Stimulated activated CD8-positive, alpha-beta memory T cell treated with anti-CD3 and anti-CD28 coated beads, Interleukin-7, amount 100 ng/mL, for 1 hour (primary cell): ENCODE data around the gene NCOA6.

Experiments
- DNase-seq, 2 donors: peaks; one replicate each; pipeline ENCODE4 v3.0.0-alpha.2; 2020; ENCODE audit warnings: low read depth in 2 of 2

The NCOA6 gene

DNA sequence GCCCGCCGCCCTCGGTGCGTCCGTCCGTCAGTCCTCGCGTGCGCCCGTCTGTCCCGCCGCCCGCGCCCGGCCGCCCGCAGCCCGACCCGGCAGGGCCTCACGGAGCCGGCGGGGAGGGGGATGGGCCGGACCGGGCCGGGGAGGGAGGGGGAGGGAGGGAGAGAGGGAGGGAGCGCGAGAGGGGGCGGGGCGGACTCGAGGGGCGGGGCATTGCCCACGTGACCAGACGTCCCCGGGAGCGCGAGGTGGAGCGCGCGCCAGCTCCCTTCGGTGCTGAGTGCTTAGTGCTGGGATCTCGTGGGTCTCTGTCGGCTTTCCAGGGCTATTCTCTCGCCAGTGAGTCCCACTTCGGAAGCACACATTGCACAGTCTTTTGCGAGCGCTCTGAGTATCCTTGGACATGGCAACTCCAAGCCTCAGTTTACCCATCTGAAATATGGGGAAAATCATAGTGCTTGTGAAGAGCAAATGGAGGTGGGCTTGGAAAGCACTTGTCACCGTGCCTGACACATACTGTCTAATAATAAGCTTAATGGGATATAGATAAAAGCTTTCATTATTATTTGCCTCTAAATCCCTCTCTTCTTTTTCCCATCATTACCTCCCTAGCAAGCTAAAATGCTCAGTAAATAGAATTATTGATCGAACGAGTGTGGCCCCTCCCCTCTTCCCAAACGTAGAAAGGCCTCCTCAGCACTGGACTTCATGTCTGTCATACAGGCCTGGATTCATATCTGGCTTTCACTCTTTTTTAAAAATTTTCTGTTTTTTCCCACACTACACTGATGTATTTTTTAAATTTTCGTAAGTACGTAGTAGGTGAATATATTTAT lies at the start of gene NCOA6:
Gene NCOA6 (minus strand): TSS at position 122 of the 833 bp plus-strand sequence. CDS start 43,296 bp downstream, outside the sequence.
- peak; percentile 75 to 83 for DNase-seq

DNA sequence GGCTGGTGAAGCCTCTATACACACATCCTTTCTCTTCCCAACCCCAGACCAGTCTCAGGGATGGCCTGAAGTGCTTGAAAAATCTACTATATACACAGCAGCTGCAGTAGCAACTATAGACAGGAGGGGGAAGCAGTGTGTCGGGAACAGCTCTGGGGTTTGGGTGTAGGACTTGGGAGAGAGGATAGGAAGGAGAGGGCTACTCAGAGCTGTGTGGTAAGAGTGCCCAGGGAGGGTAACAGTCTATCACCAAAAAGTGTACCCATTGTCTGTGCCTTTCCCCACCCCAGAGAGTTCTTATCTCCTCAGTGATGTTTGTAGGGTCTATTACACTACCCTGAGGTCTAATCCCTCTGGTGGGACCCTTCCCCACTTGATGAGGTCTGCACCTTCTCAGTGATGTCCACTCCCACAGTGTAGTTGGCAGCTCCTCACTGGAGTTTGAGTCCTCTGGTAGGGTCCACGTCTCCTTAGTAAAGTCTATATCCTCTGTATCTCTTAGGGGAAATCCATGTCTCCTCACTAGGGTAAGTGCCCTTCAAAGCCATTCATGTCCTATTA lies 48.7 kb upstream of the NCOA6 start:
- no peak for DNase-seq

DNA sequence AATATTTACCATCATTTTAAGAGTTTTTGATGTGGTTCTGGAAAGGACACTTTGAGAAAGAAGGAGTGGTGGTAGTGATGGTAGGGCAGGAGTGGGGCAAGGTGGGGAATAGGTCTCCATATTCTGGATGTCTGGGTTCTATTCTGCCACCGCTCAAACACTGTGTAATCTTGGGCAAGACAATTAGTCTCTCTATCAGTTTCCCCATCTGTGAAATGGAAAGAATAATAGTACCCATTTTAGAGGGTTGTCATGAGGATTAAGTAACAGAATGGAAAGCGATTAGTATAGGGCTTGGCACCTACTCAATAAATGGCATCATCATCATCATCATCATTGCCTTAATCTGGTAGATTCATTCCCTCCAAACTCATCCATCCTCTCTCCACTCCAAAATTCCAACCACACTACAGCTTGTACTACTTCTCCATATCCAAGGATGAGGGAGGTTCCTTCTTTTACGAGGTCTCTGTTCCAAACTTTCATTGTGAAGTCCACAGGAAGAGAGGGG lies 48.2 kb upstream of the NCOA6 start:
- DNase-seq, result no peak

DNA sequence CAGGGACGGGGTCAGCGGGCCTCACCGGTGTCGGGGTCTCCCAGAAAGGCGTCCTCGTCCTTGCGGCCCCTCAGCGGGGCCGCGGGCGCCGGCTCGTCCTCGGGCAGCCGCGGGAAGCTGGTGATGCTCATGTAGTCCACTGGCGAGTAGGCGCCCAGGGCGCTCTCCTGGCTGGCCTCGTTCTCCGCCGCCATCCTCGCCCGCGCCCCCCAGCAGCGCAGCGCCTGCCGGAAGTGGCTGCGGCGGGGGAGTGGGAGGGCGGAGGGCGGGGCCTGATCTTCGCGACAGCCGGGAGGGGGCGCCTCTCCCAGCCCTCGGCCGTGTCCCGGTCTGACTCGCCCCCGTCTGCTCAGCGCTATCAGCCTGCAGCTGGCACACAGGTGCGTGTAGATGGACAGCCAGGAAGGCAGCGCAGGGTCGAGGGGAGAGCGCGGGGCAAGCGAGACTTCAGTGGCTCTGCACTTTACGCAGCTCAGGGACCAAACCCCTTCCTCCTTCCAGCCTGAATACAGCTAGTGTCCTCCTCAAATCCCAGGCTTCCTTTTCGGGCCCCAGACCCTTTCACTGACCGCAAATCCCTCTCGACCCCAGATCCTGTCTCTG lies 47.3 kb upstream of the NCOA6 start, which contains the start of gene GGT7:
Gene GGT7 (minus strand): TSS at position 235 of the 603 bp plus-strand sequence. CDS start 41 bp downstream, at position 194.
- peak; percentile 75 to 79 for DNase-seq

DNA sequence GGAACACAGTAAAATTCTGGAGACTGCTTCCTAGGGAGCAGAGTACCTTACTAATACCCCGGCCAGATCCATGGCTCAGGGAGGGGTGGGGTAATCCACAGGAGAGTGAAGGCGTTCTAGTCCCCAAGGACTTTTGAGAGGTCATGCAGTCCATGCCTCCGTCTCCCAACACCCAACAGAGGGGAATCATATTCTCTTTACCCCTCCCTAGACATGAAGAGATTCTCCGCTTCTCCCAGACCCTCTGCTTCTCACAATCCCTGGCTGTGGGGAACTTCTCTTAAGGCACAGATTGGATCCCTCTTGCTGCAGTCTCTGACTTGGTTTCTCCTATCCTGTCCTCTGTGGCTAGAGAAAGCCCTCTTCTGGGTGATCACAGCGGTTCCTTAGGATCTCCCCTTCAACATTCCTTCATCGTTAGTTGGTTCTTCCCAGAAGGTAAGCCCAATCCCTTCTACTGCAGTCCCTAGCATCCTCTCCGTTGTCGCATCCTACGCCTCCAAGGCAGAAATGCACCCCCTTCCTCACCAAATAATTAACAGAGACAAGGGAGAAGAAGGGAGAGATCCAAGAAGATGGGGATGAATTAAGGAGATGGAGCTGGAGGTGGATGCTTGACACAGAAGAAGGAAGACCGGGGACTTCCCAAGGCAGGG lies 46.6 kb upstream of the NCOA6 start:
- DNase-seq, result no peak

DNA sequence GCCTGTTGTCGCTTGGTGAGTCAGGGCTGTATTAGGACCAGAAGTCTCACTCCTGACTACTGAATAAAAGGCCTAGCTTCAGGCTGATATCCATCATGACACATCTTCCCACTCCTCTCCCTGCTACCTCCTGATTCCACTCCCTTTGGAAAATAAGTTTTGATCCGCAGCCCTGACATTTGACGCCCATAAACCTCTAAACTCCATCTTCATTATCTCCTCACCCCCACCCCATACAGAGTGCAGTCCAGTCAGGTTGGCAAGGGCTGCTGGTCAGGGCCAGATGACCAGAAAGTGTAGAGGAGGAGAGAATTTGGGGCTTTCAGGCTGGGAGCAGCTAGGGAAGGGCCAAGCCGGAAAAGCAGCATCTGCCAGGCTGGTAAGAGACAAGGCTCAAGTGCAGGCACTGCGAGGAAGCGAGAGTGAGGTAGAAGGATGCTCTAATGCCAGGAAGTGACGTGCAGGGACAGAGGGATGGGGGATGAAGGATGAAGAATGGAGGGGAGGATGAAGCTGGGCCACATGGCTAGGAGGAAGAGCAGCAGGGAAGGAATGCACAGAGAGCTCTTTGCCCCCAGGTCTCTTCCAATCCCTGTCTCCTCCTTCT lies 46.0 kb upstream of the NCOA6 start:
- no peak for DNase-seq

GRCh38 chr20:34864216-34864615 lies 38.8 kb upstream of the NCOA6 start:
- no peak for DNase-seq

DNA sequence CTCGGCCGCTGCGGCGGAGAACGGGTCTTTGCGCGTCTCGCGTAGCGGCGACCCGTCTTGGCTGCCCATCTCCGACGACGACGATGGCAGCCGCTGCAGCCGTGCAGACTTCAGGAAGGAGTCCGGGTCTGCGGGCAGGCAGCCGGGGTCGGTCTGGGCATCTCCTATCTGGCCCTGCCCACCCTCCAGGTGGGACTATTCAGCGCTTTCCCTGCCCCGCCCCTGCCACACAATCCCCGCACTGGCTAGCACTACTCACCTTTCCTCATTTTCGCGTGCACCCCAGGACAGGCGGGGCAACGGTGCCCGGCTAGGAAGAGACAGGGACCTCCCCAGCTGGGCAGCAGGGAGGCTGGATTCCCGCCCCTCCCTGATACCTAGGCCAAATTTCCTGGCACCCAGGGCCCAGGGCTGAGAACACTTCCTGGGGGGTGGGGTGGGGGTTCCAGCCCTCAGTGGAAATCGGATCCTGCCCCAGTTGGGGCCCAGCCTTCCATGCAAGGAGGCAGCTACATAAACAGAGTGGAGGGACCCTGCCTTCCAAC lies 38.0 kb upstream of the NCOA6 start:
- DNase-seq, result no peak

DNA sequence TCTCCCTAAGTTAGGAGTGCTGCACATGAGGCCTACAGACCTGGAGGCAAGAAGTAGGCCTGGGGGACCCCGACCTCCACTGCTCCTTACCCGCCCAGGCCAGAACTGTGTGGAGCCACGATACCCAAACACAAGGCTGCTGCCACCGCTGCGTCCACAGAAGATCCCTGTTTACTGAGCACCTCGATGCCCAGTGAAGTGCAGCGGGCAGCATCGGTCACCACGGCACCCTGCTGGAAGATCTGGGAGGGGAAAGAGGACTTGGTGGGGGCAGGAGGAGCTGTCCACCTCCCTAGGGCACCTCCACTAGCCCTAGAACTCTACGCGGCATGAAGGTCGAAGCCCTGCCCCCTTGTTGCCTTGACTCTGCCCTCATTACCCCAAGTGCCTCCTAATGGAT lies 37.3 kb upstream of the NCOA6 start:
- DNase-seq, result no peak

DNA sequence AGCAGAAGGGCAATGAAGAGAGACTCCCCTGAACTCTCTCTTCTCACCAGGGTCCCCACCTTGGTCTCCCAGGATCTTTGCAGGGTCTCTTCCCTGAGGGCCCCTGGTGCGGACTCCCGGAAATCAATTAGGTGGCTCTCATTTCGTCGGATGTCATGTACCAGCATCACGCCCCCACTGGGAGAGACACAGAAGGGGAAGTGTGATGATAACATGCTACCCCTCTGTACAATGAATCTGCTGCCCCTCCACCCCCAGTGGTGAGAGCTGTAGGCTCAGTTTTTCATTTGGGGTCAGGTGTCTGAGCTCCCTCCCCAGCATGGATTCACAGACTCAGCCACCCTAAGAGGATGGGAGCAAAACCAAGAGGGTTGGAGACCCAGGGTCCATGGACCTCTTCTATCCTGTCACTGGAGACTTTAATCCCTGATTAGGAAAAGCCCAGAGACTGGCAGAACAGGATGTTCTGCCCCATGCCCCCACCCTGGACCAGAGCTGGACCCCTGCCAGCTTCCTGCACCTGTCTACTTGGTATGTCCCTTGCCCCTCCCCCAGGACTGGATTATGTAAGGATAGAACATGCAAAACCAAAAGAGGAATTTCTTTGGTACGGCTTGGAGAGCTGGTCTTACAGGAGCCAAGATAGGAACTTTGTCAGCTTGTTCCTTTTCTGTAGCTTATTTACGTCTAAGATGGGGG lies 36.1 kb upstream of the NCOA6 start:
- no peak for DNase-seq

- DNase-seq, result no peak
Observed at GRCh38 chr20:34859826-34860545, 34.5 kb upstream of the NCOA6 start.

GRCh38 chr20:34859367-34859766 lies 33.9 kb upstream of the NCOA6 start:
- no peak for DNase-seq

DNA sequence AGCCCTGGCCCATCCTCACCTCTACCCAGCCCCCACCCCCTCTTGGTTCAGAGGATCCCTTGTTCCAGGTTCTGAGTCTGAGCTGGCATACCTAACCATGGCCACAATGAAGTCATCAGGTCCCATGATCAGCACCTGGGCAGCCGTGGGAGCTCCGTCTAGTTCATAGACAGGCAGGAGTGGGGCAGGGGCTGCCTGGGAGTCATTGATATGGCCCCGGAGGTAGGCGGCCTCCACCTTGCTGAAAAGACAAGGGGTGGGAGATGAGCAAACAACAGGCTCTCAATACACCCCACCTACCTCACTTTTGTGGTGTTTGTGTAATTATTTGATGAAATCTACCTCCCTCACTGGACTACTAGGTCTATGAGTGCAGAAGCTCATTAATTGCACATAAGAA lies 26.8 kb upstream of the NCOA6 start:
- no peak for DNase-seq

- DNase-seq, result no peak
Observed at GRCh38 chr20:34850969-34851368, 25.5 kb upstream of the NCOA6 start.

- no peak for DNase-seq
Observed at GRCh38 chr20:34849778-34850177, 24.3 kb upstream of the NCOA6 start.

DNA sequence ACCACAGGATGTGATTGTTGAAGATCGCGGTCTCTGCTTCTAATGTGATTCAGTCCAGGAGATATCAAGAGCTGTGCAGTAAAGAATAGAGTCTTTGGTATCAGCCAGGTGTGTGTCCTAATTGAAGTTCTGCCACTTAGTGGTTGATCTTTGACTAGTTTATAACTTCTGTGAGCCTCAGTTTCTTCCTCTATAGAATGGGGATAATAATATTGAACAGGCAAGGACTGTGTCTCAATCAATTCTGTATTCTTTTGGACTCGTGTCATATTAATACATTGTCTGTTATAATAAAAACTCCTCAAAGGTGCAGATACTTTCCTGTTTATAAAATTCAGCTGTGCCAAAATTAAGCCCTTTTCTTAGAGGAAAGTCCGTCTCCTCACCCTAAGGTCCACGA lies 23.1 kb upstream of the NCOA6 start:
- DNase-seq, result no peak

DNA sequence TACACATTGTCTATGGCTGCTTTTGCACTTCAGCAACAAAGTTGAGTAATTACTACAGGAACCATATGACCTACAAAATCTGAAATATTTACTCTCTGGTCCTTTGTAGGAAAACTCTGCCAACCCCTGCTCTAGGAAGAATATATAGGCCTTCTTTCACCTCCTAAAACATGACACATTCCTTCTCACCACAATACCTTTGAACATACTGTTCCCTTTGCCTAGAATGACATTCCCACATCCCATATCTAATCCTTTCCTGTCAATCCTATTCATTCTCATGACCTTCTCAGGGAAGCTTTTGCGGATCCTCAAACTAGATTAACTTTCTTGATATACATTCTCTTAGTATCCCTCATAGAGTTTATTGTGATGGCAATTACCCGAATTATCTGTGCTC lies 18.0 kb upstream of the NCOA6 start:
- no peak for DNase-seq

- no peak for DNase-seq
Observed at GRCh38 chr20:34842143-34842542, 16.7 kb upstream of the NCOA6 start.

DNA sequence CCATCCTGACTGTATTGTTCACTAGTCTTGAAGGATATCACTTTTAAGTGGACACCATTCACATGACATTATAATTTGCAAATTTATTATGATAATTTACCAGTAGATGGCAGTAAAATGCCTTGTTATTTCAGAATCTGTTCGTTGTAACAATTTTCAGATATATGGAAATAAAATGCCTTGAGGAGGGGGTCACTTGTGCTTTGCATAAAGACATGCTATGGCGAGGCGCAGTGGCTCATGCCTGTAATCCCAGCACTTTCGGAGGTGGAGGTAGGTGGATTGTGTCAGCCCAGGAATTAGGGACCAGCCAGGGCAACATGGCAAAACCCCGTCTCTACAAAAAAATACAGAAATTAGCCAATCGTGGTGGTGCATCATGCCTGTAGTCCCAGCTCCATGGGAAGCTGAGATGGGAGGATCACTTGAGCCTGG lies 9.0 kb upstream of the NCOA6 start:
- no peak for DNase-seq

DNA sequence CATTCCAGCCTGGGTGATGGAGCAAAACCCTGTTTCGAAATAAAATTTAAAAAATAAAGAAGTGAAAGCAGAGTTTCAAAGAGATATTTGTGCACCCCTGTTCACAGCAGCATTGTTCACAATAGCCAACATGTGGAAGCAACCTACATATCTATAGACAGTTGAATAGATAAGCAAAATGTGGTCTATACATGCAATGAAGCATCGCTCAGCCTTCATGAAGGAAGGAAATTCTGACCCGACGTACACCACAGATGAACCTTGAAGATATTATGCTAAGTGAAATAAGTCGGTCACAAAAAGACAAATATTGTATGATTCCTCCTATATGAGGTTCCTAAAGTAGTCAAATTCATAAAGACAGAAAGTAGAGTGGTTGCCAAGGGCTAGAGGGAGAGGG lies 6.5 kb upstream of the NCOA6 start:
- no peak for DNase-seq
